Neural progenitor cell (in vitro differentiated cells): ENCODE results near the gene SLC29A1.

Experiments used
- CTCF ChIP-seq: fragments of 200-600 bp; sonication (generic); IDR thresholded peaks from 2 replicates; pipeline ENCODE4 v1.5.1; 2017; ENCODE audit warnings: antibody characterized with exemption, mild to moderate bottlenecking
- EZH2 ChIP-seq: fragments of 200-600 bp; sonication (generic); IDR thresholded peaks from 2 replicates; pipeline ENCODE4 v1.6.1; 2017; ENCODE audit warnings: antibody characterized with exemption, mild to moderate bottlenecking, moderate library complexity
- EZH2phosphoT487 ChIP-seq: fragments of 200-600 bp; sonication (generic); IDR thresholded peaks from 2 replicates; pipeline ENCODE4 v1.6.1; 2017; ENCODE audit warnings: antibody characterized with exemption

DNA sequence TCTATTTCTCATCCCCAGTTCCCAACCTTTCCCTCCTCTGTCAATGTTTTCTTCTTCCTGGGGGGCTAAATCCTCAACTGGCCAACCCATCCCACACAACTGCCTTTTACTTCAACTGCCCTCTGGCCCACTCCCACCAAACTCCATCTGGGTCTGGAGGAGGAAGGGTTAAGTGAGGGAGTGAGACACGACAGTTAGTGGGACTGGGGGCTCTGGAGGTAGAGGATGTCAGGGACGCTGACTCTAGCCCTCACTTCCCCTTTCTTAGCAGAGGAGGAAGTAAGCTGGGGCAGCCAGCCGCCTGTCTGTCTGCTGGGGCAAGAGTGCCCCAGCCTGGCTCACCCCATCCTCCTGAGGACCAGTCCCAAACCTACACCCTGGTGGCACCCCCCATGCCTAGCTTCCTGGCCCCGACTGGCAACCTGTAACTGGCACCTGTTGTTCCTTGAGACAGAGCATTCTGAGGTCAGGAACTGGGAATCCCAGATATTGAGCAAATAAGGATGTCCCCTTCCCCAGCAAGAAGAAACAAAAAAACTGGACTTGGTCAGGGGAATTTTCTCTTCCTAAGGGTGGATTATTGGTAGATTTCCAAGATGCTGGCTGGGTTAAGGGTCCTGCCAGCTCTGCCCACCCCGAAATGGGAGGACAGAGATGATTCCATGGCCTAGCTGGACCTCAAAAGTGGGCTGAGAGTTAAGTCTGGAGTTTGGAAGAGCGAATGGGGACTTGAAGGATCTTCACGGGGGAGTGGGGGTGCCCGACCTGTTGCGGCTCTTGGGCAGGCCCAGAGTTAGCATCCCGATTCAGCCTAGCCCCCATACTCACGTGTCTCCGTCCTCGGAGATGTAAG lies 41.0 kb downstream of the SLC29A1 start:
- TF ChIP-seq CTCF (no peak), EZH2phosphoT487 (no peak), EZH2 (no peak)
